Activated CD4-positive, alpha-beta T cell treated with anti-CD3 and anti-CD28 coated beads for 48 hours (primary cell): ENCODE data around the gene THSD7B.

Source experiments
- DNase-seq: peaks from one replicate; pipeline ENCODE4 v3.0.0-alpha.2; 2020

Gene THSD7B

GRCh38 chr2:136828162-136828561 is 62.8 kb downstream of the THSD7B start:
- no peak for DNase-seq

- DNase-seq: no peak
Measured at GRCh38 chr2:136828774-136829173, 63.4 kb downstream of the THSD7B start.

GRCh38 chr2:136844546-136844945 is 79.2 kb downstream of the THSD7B start:
- no peak for DNase-seq

GRCh38 chr2:136858656-136859055 is 93.3 kb downstream of the THSD7B start:
- DNase-seq: no peak

GRCh38 chr2:136860443-136860958 is 95.2 kb downstream of the THSD7B start:
- no peak for DNase-seq

GRCh38 chr2:136863468-136863867 is 98.1 kb downstream of the THSD7B start:
- DNase-seq: no peak

- no peak for DNase-seq
Measured at GRCh38 chr2:136863874-136864273, 98.5 kb downstream of the THSD7B start.

GRCh38 chr2:136871424-136871823 is 106.1 kb downstream of the THSD7B start:
- DNase-seq: no peak

- no peak for DNase-seq
Measured at GRCh38 chr2:136874258-136874657, 108.9 kb downstream of the THSD7B start.

- DNase-seq: no peak
Measured at GRCh38 chr2:136891100-136891499, 125.8 kb downstream of the THSD7B start.

- DNase-seq: no peak
Measured at GRCh38 chr2:136894007-136894634, 128.8 kb downstream of the THSD7B start.

- no peak for DNase-seq
Measured at GRCh38 chr2:136901732-136902131, 136.4 kb downstream of the THSD7B start.

GRCh38 chr2:136905779-136906178 is 140.4 kb downstream of the THSD7B start:
- DNase-seq: no peak

- no peak for DNase-seq
Measured at GRCh38 chr2:136909777-136910176, 144.4 kb downstream of the THSD7B start.

GRCh38 chr2:136916131-136916530 is 150.8 kb downstream of the THSD7B start:
- DNase-seq: no peak

- no peak for DNase-seq
Measured at GRCh38 chr2:136917411-136917881, 152.1 kb downstream of the THSD7B start.

GRCh38 chr2:136919682-136920081 is 154.3 kb downstream of the THSD7B start:
- DNase-seq: no peak

GRCh38 chr2:136920652-136921333 is 155.4 kb downstream of the THSD7B start:
- no peak for DNase-seq

GRCh38 chr2:136927156-136927555 is 161.8 kb downstream of the THSD7B start:
- DNase-seq: no peak

GRCh38 chr2:136929531-136929930 is 164.2 kb downstream of the THSD7B start:
- no peak for DNase-seq

GRCh38 chr2:136932700-136933099 is 167.4 kb downstream of the THSD7B start:
- DNase-seq: no peak

GRCh38 chr2:136935119-136935518 is 169.8 kb downstream of the THSD7B start:
- DNase-seq: no peak

GRCh38 chr2:136956050-136956449 is 190.7 kb downstream of the THSD7B start:
- DNase-seq: no peak

- DNase-seq: no peak
Measured at GRCh38 chr2:136957044-136957443, 191.7 kb downstream of the THSD7B start.
